ENCODE measurements around the gene BCHE.

BCHE gene

GRCh38 chr3:165855581-165855980, 18.4 kb upstream of the BCHE start:
- H3K27ac ChIP-seq, result no peak overlapping the region
- H4K20me1 ChIP-seq, result no peaks in the 10 kb centered on the region
- H3K9ac ChIP-seq, result no peak overlapping the region
- no peak overlapping the region for H3K4me3 ChIP-seq
- TF ChIP-seq Cebpa-rat (IDR thresholded peaks at IDR 0.05), result no peak
- H3K4me2 ChIP-seq, result no peak overlapping the region
- H3K4me1 ChIP-seq, result no peaks in the 10 kb centered on the region
- H3K36me3 ChIP-seq, result no peaks in the 10 kb centered on the region
- 0 out of 22 replicates have a peak, but pooled peaks cover 0 to 7% (median 0%) of the 10 kb centered on the region in 11 experiments for H3K9me3 ChIP-seq (replicated peaks in 1 of 11)
- no peaks in the 10 kb centered on the region for H3K27me3 ChIP-seq

DNA sequence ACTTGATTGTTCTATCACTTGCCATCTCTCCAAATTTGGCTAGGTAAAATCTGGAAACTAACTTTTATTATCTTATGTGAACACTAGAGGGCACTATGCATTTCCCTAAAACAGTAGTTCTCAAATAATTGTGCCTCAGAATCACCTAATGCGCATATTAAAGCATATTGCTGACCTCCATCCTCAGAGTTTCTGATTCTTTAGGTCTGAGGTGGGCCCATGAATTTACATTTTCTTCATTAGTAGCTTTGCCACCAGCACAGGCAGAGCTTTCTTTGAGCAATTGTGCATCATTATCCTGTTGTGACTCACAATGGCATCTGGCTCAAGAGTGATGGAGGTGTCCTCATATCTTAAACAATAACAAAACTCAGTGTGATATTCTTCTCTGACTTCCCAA, 17.5 kb upstream of the BCHE start:
- H3K27ac ChIP-seq, result no peak overlapping the region
- no peak for TF ChIP-seq Cebpa-rat (IDR thresholded peaks at IDR 0.05)
- H3K9me3 ChIP-seq (replicated peaks in 1 of 11), result 0 out of 22 replicates have a peak, but pooled peaks cover 0 to 7% (median 0%) of the 10 kb centered on the region in 11 experiments
- no peaks in the 10 kb centered on the region for H3K27me3 ChIP-seq
- H3K4me2 ChIP-seq, result no peak overlapping the region
- no peaks in the 10 kb centered on the region for H4K20me1 ChIP-seq
- H3K4me3 ChIP-seq, result no peak overlapping the region
- H3K4me1 ChIP-seq, result no peaks in the 10 kb centered on the region
- no peak overlapping the region for H3K9ac ChIP-seq
- no peaks in the 10 kb centered on the region for H3K36me3 ChIP-seq

- Histone ChIP-seq H3K27ac (no peak overlapping the region), H3K4me3 (no peak overlapping the region), H4K20me1 (no peaks in the 10 kb centered on the region), H3K9me3 (replicated peaks in 1 of 11) (0 out of 22 replicates have a peak, but pooled peaks cover 0 to 7% (median 0%) of the 10 kb centered on the region in 11 experiments), H3K27me3 (no peaks in the 10 kb centered on the region), H3K4me2 (no peak overlapping the region), H3K4me1 (no peaks in the 10 kb centered on the region), H3K9ac (no peak overlapping the region), H3K36me3 (no peaks in the 10 kb centered on the region)
- TF ChIP-seq Cebpa-rat (IDR thresholded peaks at IDR 0.05), result no peak
These were observed 15.5 kb upstream of the BCHE start for GRCh38 chr3:165852711-165853110.

GRCh38 chr3:165852191-165852590, 15.0 kb upstream of the BCHE start:
- no peak overlapping the region for H3K4me3 ChIP-seq
- no peaks in the 10 kb centered on the region for H3K27me3 ChIP-seq
- H3K27ac ChIP-seq, result no peak overlapping the region
- H3K9me3 ChIP-seq (replicated peaks in 1 of 11), result 0 out of 22 replicates have a peak, but pooled peaks cover 0 to 7% (median 0%) of the 10 kb centered on the region in 11 experiments
- H3K4me1 ChIP-seq, result no peaks in the 10 kb centered on the region
- TF ChIP-seq Cebpa-rat (IDR thresholded peaks at IDR 0.05), result no peak
- H3K36me3 ChIP-seq, result no peaks in the 10 kb centered on the region
- H3K4me2 ChIP-seq, result no peak overlapping the region
- H3K9ac ChIP-seq, result no peak overlapping the region
- H4K20me1 ChIP-seq, result no peaks in the 10 kb centered on the region

- Histone ChIP-seq H3K27ac (no peak overlapping the region), H4K20me1 (no peaks in the 10 kb centered on the region), H3K27me3 (no peaks in the 10 kb centered on the region), H3K36me3 (no peaks in the 10 kb centered on the region), H3K4me3 (no peak overlapping the region), H3K4me1 (no peaks in the 10 kb centered on the region), H3K9ac (no peak overlapping the region), H3K9me3 (replicated peaks in 1 of 11) (no peaks in the 10 kb centered on the region), H3K4me2 (no peak overlapping the region)
- TF ChIP-seq Cebpa-rat (IDR thresholded peaks at IDR 0.05), result no peak
These were observed 8.8 kb upstream of the BCHE start for GRCh38 chr3:165846056-165846455.

DNA sequence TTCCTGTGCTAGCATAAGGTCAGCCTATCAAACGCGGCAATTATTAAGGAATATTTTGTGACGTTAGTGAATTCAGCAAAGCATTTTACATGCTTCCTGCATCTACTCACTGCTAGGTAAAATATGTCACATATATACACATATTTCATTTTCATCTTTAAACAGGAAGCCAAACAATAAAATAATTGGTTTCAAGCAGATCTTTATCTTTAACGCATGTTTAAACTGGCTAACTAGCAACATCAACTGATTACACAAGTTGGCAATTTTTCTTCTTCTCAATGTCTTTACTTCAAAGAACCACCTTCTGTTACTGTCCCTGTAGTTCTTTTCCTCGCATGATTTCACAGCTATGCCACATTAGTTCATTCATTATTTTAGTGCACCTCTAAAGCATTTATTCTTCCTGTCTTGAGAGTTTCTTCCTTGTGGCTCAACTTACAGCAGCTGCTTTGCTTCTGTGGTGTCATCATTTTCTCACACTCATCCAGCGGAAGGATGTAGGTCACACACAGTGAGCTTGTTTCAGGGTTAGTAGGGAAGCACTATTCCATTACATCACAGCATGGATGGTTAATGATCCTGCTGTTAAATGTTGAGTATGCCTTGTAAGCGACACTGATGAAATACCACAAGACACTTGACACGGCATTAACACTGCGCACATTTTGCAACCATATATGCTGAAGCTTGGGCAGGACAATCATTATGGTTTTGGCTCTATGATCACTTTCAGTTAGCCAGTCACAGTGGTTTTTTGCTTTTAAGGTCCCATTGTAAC, 2.3 kb upstream of the BCHE start:
- 0 out of 20 replicates have a peak, but pooled peaks cover 0 to 3% (median 0%) of the 10 kb centered on the region in 10 experiments for H3K4me1 ChIP-seq
- no peaks in the 10 kb centered on the region for H4K20me1 ChIP-seq
- no peak overlapping the region for H3K27ac ChIP-seq
- H3K4me3 ChIP-seq, result no peak overlapping the region
- no peaks in the 10 kb centered on the region for H3K27me3 ChIP-seq
- TF ChIP-seq Cebpa-rat (IDR thresholded peaks at IDR 0.05), result no peak
- H3K4me2 ChIP-seq, result no peak overlapping the region
- H3K36me3 ChIP-seq, result no peaks in the 10 kb centered on the region
- no peak overlapping the region for H3K9ac ChIP-seq
- no peaks in the 10 kb centered on the region for H3K9me3 ChIP-seq (replicated peaks in 1 of 11)

GRCh38 chr3:165837801-165838200, 578 bp upstream of the BCHE start:
- Histone ChIP-seq H4K20me1 (no peaks in the 10 kb centered on the region), H3K9ac (no peak overlapping the region), H3K27me3 (no peaks in the 10 kb centered on the region), H3K27ac (no peak overlapping the region), H3K4me2 (no peak overlapping the region), H3K9me3 (replicated peaks in 1 of 11) (no peaks in the 10 kb centered on the region), H3K36me3 (no peaks in the 10 kb centered on the region), H3K4me1 (0 out of 20 replicates have a peak, but pooled peaks cover 0 to 3% (median 0%) of the 10 kb centered on the region in 10 experiments), H3K4me3 (no peak overlapping the region)
- TF ChIP-seq Cebpa-rat (IDR thresholded peaks at IDR 0.05), result no peak

- no peak overlapping the region for H3K9ac ChIP-seq
- H3K36me3 ChIP-seq, result no peaks in the 10 kb centered on the region
- H3K27me3 ChIP-seq, result no peaks in the 10 kb centered on the region
- no peak overlapping the region for H3K27ac ChIP-seq
- H3K9me3 ChIP-seq (replicated peaks in 1 of 11), result no peaks in the 10 kb centered on the region
- no peak overlapping the region for H3K4me2 ChIP-seq
- no peaks in the 10 kb centered on the region for H4K20me1 ChIP-seq
- no peak overlapping the region for H3K4me3 ChIP-seq
- no peak for TF ChIP-seq Cebpa-rat (IDR thresholded peaks at IDR 0.05)
- 0 out of 20 replicates have a peak, but pooled peaks cover 0 to 3% (median 0%) of the 10 kb centered on the region in 10 experiments for H3K4me1 ChIP-seq
These were observed 1.8 kb downstream of the BCHE start for GRCh38 chr3:165835431-165835830.

DNA sequence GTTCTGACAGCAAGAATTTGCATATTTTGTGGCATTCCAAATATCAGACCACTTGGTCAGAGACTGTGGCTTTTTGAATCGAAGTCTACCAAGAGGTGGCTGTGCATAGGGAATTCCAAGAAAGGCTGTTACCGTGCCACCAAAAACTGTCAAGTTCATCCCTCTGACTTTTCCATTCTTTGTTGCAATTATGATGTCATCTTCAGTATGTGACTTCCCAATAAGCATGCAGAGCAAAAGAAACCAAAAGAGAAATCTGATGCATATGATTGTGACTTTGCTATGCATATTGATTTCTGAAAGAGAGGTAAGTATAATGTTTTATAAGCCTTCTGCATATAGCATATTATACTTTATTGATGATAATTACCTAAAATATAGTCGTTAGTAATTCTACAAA, 6.5 kb downstream of the BCHE start:
- Histone ChIP-seq H3K4me1 (0 out of 20 replicates have a peak, but pooled peaks cover 0 to 6% (median 0%) of the 10 kb centered on the region in 10 experiments), H3K27ac (no peak overlapping the region), H3K4me2 (no peak overlapping the region), H3K27me3 (no peaks in the 10 kb centered on the region), H3K36me3 (no peaks in the 10 kb centered on the region), H3K9me3 (replicated peaks in 1 of 11) (no peaks in the 10 kb centered on the region), H3K4me3 (no peak overlapping the region), H3K9ac (no peak overlapping the region), H4K20me1 (no peaks in the 10 kb centered on the region)
- no peak for TF ChIP-seq Cebpa-rat (IDR thresholded peaks at IDR 0.05)

- no peak overlapping the region for H3K4me2 ChIP-seq
- no peak for TF ChIP-seq Cebpa-rat (IDR thresholded peaks at IDR 0.05)
- H3K9me3 ChIP-seq (replicated peaks in 1 of 11), result no peaks in the 10 kb centered on the region
- no peaks in the 10 kb centered on the region for H3K36me3 ChIP-seq
- H3K4me3 ChIP-seq, result no peak overlapping the region
- no peak overlapping the region for H3K9ac ChIP-seq
- H3K4me1 ChIP-seq, result 0 out of 20 replicates have a peak, but pooled peaks cover 0 to 6% (median 0%) of the 10 kb centered on the region in 10 experiments
- no peaks in the 10 kb centered on the region for H3K27me3 ChIP-seq
- no peak overlapping the region for H3K27ac ChIP-seq
- H4K20me1 ChIP-seq, result no peaks in the 10 kb centered on the region
These were observed 9.3 kb downstream of the BCHE start for GRCh38 chr3:165827883-165828282.

Data from BLaER1 treated with 17β-estradiol and CSF1 and Interleukin-3, amounts not matched to agents 10 nM and 100 nM (cell line).